Fibroblast of lung (primary cell): ENCODE results near the gene IL23R. TPM values are rescaled to one million over a fixed set of nuclear protein-coding genes. Genes with fewer than 3 reads are reported as not detected.

Experiments
- DNase-seq, 2 donors: peaks; one replicate each; pipeline versions ENCODE4 v3.0.0 to v3.0.0-alpha.2; 2010; ENCODE audit warnings: low read depth in 2 of 2
- H2AFZ ChIP-seq: 2 replicates; pipeline ENCODE4 v1.5.1; 2012; ENCODE audit warnings: low read length, control low read depth, inconsistent platforms
- H3K27ac ChIP-seq: 2 replicates; pipeline ENCODE4 v1.5.1; 2011; ENCODE audit warnings: low read length, control low read depth; ENCODE audit not compliant: insufficient read depth
- H3K27me3 ChIP-seq: 2 replicates; pipeline ENCODE4 v1.5.1; 2011; ENCODE audit warnings: mild to moderate bottlenecking, low read length; ENCODE audit not compliant: control insufficient read depth, insufficient read depth
- H3K36me3 ChIP-seq: 2 replicates; pipeline ENCODE4 v1.5.1; 2011; ENCODE audit warnings: low read length; ENCODE audit not compliant: control insufficient read depth, insufficient read depth
- H3K4me1 ChIP-seq: 2 replicates; pipeline ENCODE4 v1.5.1; 2011; ENCODE audit warnings: low read length; ENCODE audit not compliant: control insufficient read depth, insufficient read depth; ENCODE audit errors: extremely low read depth
- H3K4me2 ChIP-seq: 2 replicates; pipeline ENCODE4 v1.5.1; 2011; ENCODE audit warnings: low read length, control low read depth; ENCODE audit not compliant: insufficient read depth; ENCODE audit errors: extremely low read depth
- H3K4me3 ChIP-seq, 4 experiments: fragments of 200-600 bp in 1 of 4; sonication (generic) in 1 of 4; replicated peaks in 1 of 4; 2 replicates each; pipeline ENCODE4 v1.5.1; 2011 to 2016; ENCODE audit warnings: low read length in 4 of 4, low read depth in 3 of 4, mild to moderate bottlenecking in 3 of 4, control low read depth in 2 of 4, inconsistent platforms in 1 of 4, mixed read lengths in 1 of 4; ENCODE audit not compliant: insufficient read depth in 1 of 4; ENCODE audit errors: control extremely low read depth in 1 of 4
- H3K79me2 ChIP-seq: 2 replicates; pipeline ENCODE4 v1.5.1; 2012; ENCODE audit warnings: mild to moderate bottlenecking, low read length, inconsistent platforms; ENCODE audit not compliant: control insufficient read depth, insufficient read depth
- H3K9ac ChIP-seq: 2 replicates; pipeline ENCODE4 v1.5.1; 2011; ENCODE audit warnings: mild to moderate bottlenecking, low read length, control low read depth; ENCODE audit not compliant: insufficient read depth
- H3K9me3 ChIP-seq: 2 replicates; pipeline ENCODE4 v1.5.1; 2012; ENCODE audit warnings: low read depth, low read length; ENCODE audit not compliant: control insufficient read depth, insufficient read depth
- H4K20me1 ChIP-seq: 2 replicates; pipeline ENCODE4 v1.5.1; 2011; ENCODE audit warnings: low read length; ENCODE audit not compliant: control insufficient read depth, insufficient read depth; ENCODE audit errors: extremely low read depth
- EZH2 ChIP-seq: IDR thresholded peaks from 2 replicates; pipeline ENCODE4 v1.5.1; 2012; ENCODE audit warnings: low read length, control low read depth, mild to moderate bottlenecking; ENCODE audit errors: missing control alignments
- polyA plus RNA-seq, 2 donors: library from polyadenylated mRNA; depleted of rRNA in 1 of 2; stranded (reverse) in 1 of 2; unstranded in 1 of 2; fragments of >200 nt; gene quantifications; 2 replicates each; pipeline ENCODE4 v1.2.1, GENCODE V29; 2011 to 2012; ENCODE audit warnings: missing spikeins in 1 of 2
- total RNA-seq: library from RNA; depleted of rRNA; stranded (reverse); fragments of >200 nt; gene quantifications from 2 replicates; pipeline ENCODE4 v1.2.1, GENCODE V29; 2014
- TF ChIP-seq, protein P1 (sequence below), 2 donors: IDR thresholded peaks in 1 of 2; conservative IDR thresholded peaks in 1 of 2; 1 replicate in 1 of 2; 2 replicates in 1 of 2; pipeline ENCODE4 v1.5.1; 2011 to 2012; ENCODE audit warnings: low read length in 2 of 2, control low read depth in 1 of 2, inconsistent platforms in 1 of 2, low read depth in 1 of 2, mild to moderate bottlenecking in 1 of 2

The IL23R gene
- total and polyA plus RNA-seq, 2 donors (not counting 1 experiment from before 2014, with no cell fraction given) = not detected

DNA sequence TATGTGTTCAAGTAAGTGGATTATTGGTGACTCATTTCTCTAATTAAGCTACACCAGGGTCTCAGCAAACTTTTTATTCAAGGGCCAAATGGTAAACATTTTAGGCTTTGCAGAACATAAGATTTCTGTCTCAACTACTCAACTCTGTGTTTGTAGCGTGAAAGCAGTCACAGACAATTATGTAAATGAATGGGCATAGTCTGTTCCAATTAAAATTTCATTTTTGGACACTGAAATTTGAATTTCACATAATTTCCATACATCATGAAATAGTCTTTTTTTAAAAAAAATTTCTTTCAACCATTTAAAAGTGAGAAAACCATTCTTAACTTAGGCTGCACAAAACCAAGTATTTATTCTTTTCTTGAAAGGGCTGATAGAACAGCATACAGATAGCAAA, 50.1 kb downstream of the IL23R start:
- no peak overlapping the region for H3K4me2 ChIP-seq
- TF ChIP-seq, protein P1, sequence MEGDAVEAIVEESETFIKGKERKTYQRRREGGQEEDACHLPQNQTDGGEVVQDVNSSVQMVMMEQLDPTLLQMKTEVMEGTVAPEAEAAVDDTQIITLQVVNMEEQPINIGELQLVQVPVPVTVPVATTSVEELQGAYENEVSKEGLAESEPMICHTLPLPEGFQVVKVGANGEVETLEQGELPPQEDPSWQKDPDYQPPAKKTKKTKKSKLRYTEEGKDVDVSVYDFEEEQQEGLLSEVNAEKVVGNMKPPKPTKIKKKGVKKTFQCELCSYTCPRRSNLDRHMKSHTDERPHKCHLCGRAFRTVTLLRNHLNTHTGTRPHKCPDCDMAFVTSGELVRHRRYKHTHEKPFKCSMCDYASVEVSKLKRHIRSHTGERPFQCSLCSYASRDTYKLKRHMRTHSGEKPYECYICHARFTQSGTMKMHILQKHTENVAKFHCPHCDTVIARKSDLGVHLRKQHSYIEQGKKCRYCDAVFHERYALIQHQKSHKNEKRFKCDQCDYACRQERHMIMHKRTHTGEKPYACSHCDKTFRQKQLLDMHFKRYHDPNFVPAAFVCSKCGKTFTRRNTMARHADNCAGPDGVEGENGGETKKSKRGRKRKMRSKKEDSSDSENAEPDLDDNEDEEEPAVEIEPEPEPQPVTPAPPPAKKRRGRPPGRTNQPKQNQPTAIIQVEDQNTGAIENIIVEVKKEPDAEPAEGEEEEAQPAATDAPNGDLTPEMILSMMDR (conservative IDR thresholded peaks at IDR 0.05 in 1 of 2, IDR thresholded peaks at IDR 0.05 in 1 of 2; ENCODE audit: low read depth in 1 of 2, low read length in 2 of 2) = no peak
- TF ChIP-seq EZH2 = no peak
- no peaks in the 10 kb centered on the region for H3K9me3 ChIP-seq
- H3K27me3 ChIP-seq = no peaks in the 10 kb centered on the region
- no peaks in the 10 kb centered on the region for H3K79me2 ChIP-seq
- H4K20me1 ChIP-seq = no peaks in the 10 kb centered on the region
- no peaks in the 10 kb centered on the region for H3K36me3 ChIP-seq
- H2AFZ ChIP-seq = no peak overlapping the region
- DNase-seq = no peak
- no peak overlapping the region for H3K4me3 ChIP-seq
- H3K4me1 ChIP-seq = no peaks in the 10 kb centered on the region
- no peak overlapping the region for H3K27ac ChIP-seq
- no peak overlapping the region for H3K9ac ChIP-seq

DNA sequence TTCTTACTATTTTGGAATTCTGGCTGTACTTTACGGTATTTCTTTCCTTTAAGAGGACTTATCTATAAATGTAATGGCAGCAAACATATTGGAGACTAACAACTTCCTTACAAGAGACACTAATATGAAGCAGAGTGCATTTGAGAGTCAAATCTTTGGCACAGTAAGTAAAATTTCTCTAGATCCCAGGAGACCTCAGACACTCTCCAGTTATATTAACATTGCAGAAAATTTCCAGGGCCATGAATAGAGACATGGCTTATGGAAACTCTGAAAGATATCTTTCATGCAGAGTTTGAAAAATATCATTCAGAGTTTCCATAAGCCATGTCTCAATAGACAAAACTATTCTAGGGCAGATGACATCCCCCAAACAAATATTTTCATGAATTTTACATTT, 51.2 kb downstream of the IL23R start:
- TF ChIP-seq EZH2 = no peak
- TF ChIP-seq, protein P1 (conservative IDR thresholded peaks at IDR 0.05 in 1 of 2, IDR thresholded peaks at IDR 0.05 in 1 of 2; ENCODE audit: low read depth in 1 of 2, low read length in 2 of 2) = no peak
- H3K9ac ChIP-seq = no peak overlapping the region
- no peak for DNase-seq

GRCh38 chr1:67217938-67218337, 51.7 kb downstream of the IL23R start:
- no peak for TF ChIP-seq EZH2
- TF ChIP-seq, protein P1 (conservative IDR thresholded peaks at IDR 0.05 in 1 of 2, IDR thresholded peaks at IDR 0.05 in 1 of 2; ENCODE audit: low read depth in 1 of 2, low read length in 2 of 2) = no peak

More for the DNA sequence above, 51.2 kb downstream of the IL23R start:
- Histone ChIP-seq H4K20me1 (no peaks in the 10 kb centered on the region), H3K9me3 (no peaks in the 10 kb centered on the region), H3K79me2 (no peaks in the 10 kb centered on the region), H3K4me2 (no peak overlapping the region), H3K4me1 (no peaks in the 10 kb centered on the region), H3K4me3 (no peak overlapping the region), H3K27me3 (no peaks in the 10 kb centered on the region), H3K36me3 (no peaks in the 10 kb centered on the region), H3K27ac (no peak overlapping the region), H2AFZ (no peak overlapping the region)

More at GRCh38 chr1:67217938-67218337, 51.7 kb downstream of the IL23R start:
- Histone ChIP-seq H2AFZ (no peak overlapping the region), H3K9ac (no peak overlapping the region), H3K4me1 (no peaks in the 10 kb centered on the region), H4K20me1 (no peaks in the 10 kb centered on the region), H3K4me2 (no peak overlapping the region), H3K9me3 (no peaks in the 10 kb centered on the region), H3K4me3 (no peak overlapping the region), H3K27ac (no peak overlapping the region), H3K27me3 (no peaks in the 10 kb centered on the region), H3K36me3 (no peaks in the 10 kb centered on the region), H3K79me2 (no peaks in the 10 kb centered on the region)
- DNase-seq = no peak
